ENCODE results near the gene PAGE2B.

DNA sequence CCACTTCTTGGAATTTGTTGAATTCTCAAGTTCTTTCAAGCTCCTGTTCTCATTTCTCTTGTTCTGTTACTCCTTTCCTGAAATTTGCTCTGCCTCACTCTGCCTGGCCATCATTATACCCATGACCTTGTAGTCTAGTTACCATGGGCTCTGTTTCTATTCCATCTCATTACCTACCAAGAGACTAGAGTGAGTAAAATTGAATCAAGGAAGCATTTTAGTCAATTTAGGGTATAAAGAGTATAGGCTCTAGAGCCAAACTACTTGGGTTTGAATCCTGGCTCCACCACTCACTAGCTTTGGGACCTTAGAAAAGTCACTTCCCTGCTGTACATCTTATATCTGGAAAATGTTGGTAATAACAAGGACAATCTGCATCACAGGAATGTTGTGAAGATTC lies 46.2 kb upstream of the PAGE2B start:
- TF ChIP-seq EZH2 (IDR thresholded peaks at IDR 0.05; ENCODE audit: borderline replicate concordance, low read length): no peak
- TF ChIP-seq, protein P1, sequence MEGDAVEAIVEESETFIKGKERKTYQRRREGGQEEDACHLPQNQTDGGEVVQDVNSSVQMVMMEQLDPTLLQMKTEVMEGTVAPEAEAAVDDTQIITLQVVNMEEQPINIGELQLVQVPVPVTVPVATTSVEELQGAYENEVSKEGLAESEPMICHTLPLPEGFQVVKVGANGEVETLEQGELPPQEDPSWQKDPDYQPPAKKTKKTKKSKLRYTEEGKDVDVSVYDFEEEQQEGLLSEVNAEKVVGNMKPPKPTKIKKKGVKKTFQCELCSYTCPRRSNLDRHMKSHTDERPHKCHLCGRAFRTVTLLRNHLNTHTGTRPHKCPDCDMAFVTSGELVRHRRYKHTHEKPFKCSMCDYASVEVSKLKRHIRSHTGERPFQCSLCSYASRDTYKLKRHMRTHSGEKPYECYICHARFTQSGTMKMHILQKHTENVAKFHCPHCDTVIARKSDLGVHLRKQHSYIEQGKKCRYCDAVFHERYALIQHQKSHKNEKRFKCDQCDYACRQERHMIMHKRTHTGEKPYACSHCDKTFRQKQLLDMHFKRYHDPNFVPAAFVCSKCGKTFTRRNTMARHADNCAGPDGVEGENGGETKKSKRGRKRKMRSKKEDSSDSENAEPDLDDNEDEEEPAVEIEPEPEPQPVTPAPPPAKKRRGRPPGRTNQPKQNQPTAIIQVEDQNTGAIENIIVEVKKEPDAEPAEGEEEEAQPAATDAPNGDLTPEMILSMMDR (conservative IDR thresholded peaks at IDR 0.05 in 1 of 2, IDR thresholded peaks at IDR 0.05 in 1 of 2; ENCODE audit: extremely low read depth in 1 of 2, insufficient read depth in 1 of 2, low read depth in 1 of 2, low read length in 2 of 2): no peak
